ENCODE measurements around the gene PAK3. TPM values are rescaled to one million over a fixed set of nuclear protein-coding genes. Genes with fewer than 3 reads are reported as not detected.

The PAK3 gene
- total RNA-seq, 2 donors from 2014 or later: 1.5 to 4.2 TPM

DNA sequence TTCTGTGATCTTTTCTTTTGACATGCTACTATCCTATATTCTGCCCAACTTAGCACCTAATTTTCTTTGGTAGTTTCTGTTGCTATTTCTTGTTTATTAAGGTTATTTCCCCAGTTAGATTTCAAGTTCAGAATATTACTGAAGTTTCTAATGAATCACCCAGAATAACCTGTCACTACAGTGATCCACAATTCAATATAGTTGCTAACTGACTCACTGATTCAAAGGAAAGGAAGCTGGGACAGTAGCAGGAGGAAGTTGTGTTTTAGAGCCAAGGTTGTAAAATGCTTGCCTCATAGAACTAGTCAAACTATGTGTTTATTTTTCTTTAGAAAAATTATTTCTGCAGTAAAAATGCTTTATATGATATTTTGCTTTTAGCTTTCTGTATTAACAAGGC, 37.4 kb downstream of the PAK3 start:
- H3K27me3 Mint-ChIP-seq (ENCODE audit: insufficient read depth): no peaks in the 10 kb centered on the region
- TF ChIP-seq, protein P1, sequence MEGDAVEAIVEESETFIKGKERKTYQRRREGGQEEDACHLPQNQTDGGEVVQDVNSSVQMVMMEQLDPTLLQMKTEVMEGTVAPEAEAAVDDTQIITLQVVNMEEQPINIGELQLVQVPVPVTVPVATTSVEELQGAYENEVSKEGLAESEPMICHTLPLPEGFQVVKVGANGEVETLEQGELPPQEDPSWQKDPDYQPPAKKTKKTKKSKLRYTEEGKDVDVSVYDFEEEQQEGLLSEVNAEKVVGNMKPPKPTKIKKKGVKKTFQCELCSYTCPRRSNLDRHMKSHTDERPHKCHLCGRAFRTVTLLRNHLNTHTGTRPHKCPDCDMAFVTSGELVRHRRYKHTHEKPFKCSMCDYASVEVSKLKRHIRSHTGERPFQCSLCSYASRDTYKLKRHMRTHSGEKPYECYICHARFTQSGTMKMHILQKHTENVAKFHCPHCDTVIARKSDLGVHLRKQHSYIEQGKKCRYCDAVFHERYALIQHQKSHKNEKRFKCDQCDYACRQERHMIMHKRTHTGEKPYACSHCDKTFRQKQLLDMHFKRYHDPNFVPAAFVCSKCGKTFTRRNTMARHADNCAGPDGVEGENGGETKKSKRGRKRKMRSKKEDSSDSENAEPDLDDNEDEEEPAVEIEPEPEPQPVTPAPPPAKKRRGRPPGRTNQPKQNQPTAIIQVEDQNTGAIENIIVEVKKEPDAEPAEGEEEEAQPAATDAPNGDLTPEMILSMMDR (conservative IDR thresholded peaks at IDR 0.05): no peak
- Histone ChIP-seq H3K36me3 (ENCODE audit: control insufficient read depth, insufficient read depth, low read length) (no peaks in the 10 kb centered on the region), H3K4me1 (ENCODE audit: control insufficient read depth, insufficient read depth, low read length) (no peaks in the 10 kb centered on the region), H3K27ac (ENCODE audit: low read depth, low read length) (no peak overlapping the region), H3K4me3 (ENCODE audit: low read length) (no peak overlapping the region), H3K9me3 (ENCODE audit: control insufficient read depth, low read length) (no peaks in the 10 kb centered on the region), H3K9ac (ENCODE audit: extremely low read depth, low read length, poor library complexity, severe bottlenecking) (no peak overlapping the region), H3K27me3 (ENCODE audit: control insufficient read depth, insufficient read depth, low read length, poor library complexity, severe bottlenecking) (no peaks in the 10 kb centered on the region)
- no peaks in the 10 kb centered on the region for H3K9me3 Mint-ChIP-seq
- peaks cover 9% of the 10 kb centered on the region for H3K4me1 Mint-ChIP-seq
- no peaks in the 10 kb centered on the region for H3K36me3 Mint-ChIP-seq (ENCODE audit: low read depth)
- no peak overlapping the region for H3K27ac Mint-ChIP-seq
- H3K4me3 Mint-ChIP-seq: no peak overlapping the region
- no peak for DNase-seq

DNA sequence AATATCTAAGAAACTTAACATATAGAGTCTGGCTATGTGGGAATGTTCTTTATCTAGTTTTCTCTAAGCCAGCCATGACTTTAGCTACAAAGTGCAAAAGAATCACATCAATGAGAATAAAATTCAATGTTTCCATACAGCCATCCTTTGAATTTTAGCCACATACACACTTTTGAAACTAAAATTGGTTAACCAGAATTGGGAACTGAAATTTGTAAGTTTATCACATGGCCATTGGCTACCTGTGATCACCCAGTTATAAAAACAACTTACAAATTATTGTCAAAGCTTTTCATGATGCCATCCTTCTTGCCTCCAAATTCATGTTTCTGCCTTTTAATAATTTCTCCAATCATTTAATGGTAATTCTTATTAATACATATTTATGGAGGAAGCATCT, 49.9 kb downstream of the PAK3 start:
- no peaks in the 10 kb centered on the region for H3K27me3 Mint-ChIP-seq (ENCODE audit: insufficient read depth)
- Histone ChIP-seq H3K27ac (ENCODE audit: low read depth, low read length) (no peak overlapping the region), H3K4me1 (ENCODE audit: control insufficient read depth, insufficient read depth, low read length) (no peaks in the 10 kb centered on the region), H3K9ac (ENCODE audit: extremely low read depth, low read length, poor library complexity, severe bottlenecking) (no peak overlapping the region), H3K9me3 (ENCODE audit: control insufficient read depth, low read length) (no peaks in the 10 kb centered on the region), H3K4me3 (ENCODE audit: low read length) (no peak overlapping the region), H3K36me3 (ENCODE audit: control insufficient read depth, insufficient read depth, low read length) (no peaks in the 10 kb centered on the region), H3K27me3 (ENCODE audit: control insufficient read depth, insufficient read depth, low read length, poor library complexity, severe bottlenecking) (no peaks in the 10 kb centered on the region)
- H3K9me3 Mint-ChIP-seq: no peaks in the 10 kb centered on the region
- H3K27ac Mint-ChIP-seq: no peak overlapping the region
- no peaks in the 10 kb centered on the region for H3K36me3 Mint-ChIP-seq (ENCODE audit: low read depth)
- no peaks in the 10 kb centered on the region for H3K4me1 Mint-ChIP-seq
- no peak for DNase-seq
- TF ChIP-seq, protein P1 (conservative IDR thresholded peaks at IDR 0.05): no peak
- no peak overlapping the region for H3K4me3 Mint-ChIP-seq

GRCh38 chrX:111151764-111152163, 55.8 kb downstream of the PAK3 start:
- WGBS, 2 experiments (ENCODE audit: insufficient coverage in 1 of 2, insufficient read length in 1 of 2): 88 to 100% methylated on average over 3 of the region's 3 CpGs
- Histone ChIP-seq H3K27me3 (ENCODE audit: control insufficient read depth, insufficient read depth, low read length, poor library complexity, severe bottlenecking) (no peaks in the 10 kb centered on the region), H3K9ac (ENCODE audit: extremely low read depth, low read length, poor library complexity, severe bottlenecking) (no peak overlapping the region), H3K4me3 (ENCODE audit: low read length) (no peak overlapping the region), H3K27ac (ENCODE audit: low read depth, low read length) (no peak overlapping the region), H3K4me1 (ENCODE audit: control insufficient read depth, insufficient read depth, low read length) (no peaks in the 10 kb centered on the region), H3K36me3 (ENCODE audit: control insufficient read depth, insufficient read depth, low read length) (no peaks in the 10 kb centered on the region), H3K9me3 (ENCODE audit: control insufficient read depth, low read length) (no peaks in the 10 kb centered on the region)
- Mint-ChIP-seq H3K9me3 (no peaks in the 10 kb centered on the region), H3K27me3 (ENCODE audit: insufficient read depth) (no peaks in the 10 kb centered on the region), H3K36me3 (ENCODE audit: low read depth) (no peaks in the 10 kb centered on the region), H3K27ac (no peak overlapping the region), H3K4me3 (no peak overlapping the region), H3K4me1 (no peaks in the 10 kb centered on the region)
- no peak for DNase-seq
- TF ChIP-seq, protein P1 (conservative IDR thresholded peaks at IDR 0.05): no peak
